Measurements from ENCODE around the gene MRGPRX3.
"Not testable (repeated sequence)": the region's sequence is repeated elsewhere in the genome, so short reads cannot be mapped to it uniquely, and the experiment has no call there.

The MRGPRX3 gene

GRCh38 chr11:18115360-18116127, 16.8 kb upstream of the MRGPRX3 start:
- H3K4me1 ChIP-seq (ENCODE audit: control insufficient read depth, insufficient read depth, low read length) = no peaks in the 10 kb centered on the region
- no peak overlapping the region for H3K4me3 ChIP-seq (ENCODE audit: low read length)
- H3K36me3 ChIP-seq (ENCODE audit: control insufficient read depth, insufficient read depth, low read length) = no peaks in the 10 kb centered on the region
- no peak overlapping the region for H3K9ac ChIP-seq (ENCODE audit: low read length)
- H3K9me3 ChIP-seq (ENCODE audit: control insufficient read depth, low read length) = no peaks in the 10 kb centered on the region
- H3K27me3 ChIP-seq (ENCODE audit: control insufficient read depth, insufficient read depth, low read length) = peaks cover 13% of the 10 kb centered on the region

GRCh38 chr11:18121331-18121828, 11.0 kb upstream of the MRGPRX3 start:
- not testable (repeated sequence) for H3K4me1 ChIP-seq (ENCODE audit: control insufficient read depth, insufficient read depth, low read length); H3K4me3 ChIP-seq (ENCODE audit: low read length); H3K9ac ChIP-seq (ENCODE audit: low read length); H3K9me3 ChIP-seq (ENCODE audit: control insufficient read depth, low read length); H3K27me3 ChIP-seq (ENCODE audit: control insufficient read depth, insufficient read depth, low read length); H3K36me3 ChIP-seq (ENCODE audit: control insufficient read depth, insufficient read depth, low read length)

- H3K27me3 ChIP-seq (ENCODE audit: control insufficient read depth, insufficient read depth, low read length); H3K4me1 ChIP-seq (ENCODE audit: control insufficient read depth, insufficient read depth, low read length); H3K36me3 ChIP-seq (ENCODE audit: control insufficient read depth, insufficient read depth, low read length); H3K9me3 ChIP-seq (ENCODE audit: control insufficient read depth, low read length); H3K9ac ChIP-seq (ENCODE audit: low read length); H3K4me3 ChIP-seq (ENCODE audit: low read length): not testable (repeated sequence)
Measured at GRCh38 chr11:18131115-18131514, 1.3 kb upstream of the MRGPRX3 start.

GRCh38 chr11:18135308-18135707, 2.9 kb downstream of the MRGPRX3 start:
- no peaks in the 10 kb centered on the region for H3K9me3 ChIP-seq (ENCODE audit: control insufficient read depth, low read length)
- H3K9ac ChIP-seq (ENCODE audit: low read length) = no peak overlapping the region
- no peaks in the 10 kb centered on the region for H3K36me3 ChIP-seq (ENCODE audit: control insufficient read depth, insufficient read depth, low read length)
- H3K4me1 ChIP-seq (ENCODE audit: control insufficient read depth, insufficient read depth, low read length) = no peaks in the 10 kb centered on the region
- H3K27me3 ChIP-seq (ENCODE audit: control insufficient read depth, insufficient read depth, low read length) = no peaks in the 10 kb centered on the region
- H3K4me3 ChIP-seq (ENCODE audit: low read length) = no peak overlapping the region

- Histone ChIP-seq H3K9ac (ENCODE audit: low read length) (no peak overlapping the region), H3K4me1 (ENCODE audit: control insufficient read depth, insufficient read depth, low read length) (no peaks in the 10 kb centered on the region), H3K4me3 (ENCODE audit: low read length) (no peak overlapping the region), H3K36me3 (ENCODE audit: control insufficient read depth, insufficient read depth, low read length) (no peaks in the 10 kb centered on the region), H3K9me3 (ENCODE audit: control insufficient read depth, low read length) (no peaks in the 10 kb centered on the region), H3K27me3 (ENCODE audit: control insufficient read depth, insufficient read depth, low read length) (no peaks in the 10 kb centered on the region)
Measured at GRCh38 chr11:18137186-18137800, 4.9 kb downstream of the MRGPRX3 start.

GRCh38 chr11:18140145-18140544, 7.8 kb downstream of the MRGPRX3 start:
- no peaks in the 10 kb centered on the region for H3K4me1 ChIP-seq (ENCODE audit: control insufficient read depth, insufficient read depth, low read length)
- H3K9me3 ChIP-seq (ENCODE audit: control insufficient read depth, low read length) = no peaks in the 10 kb centered on the region
- no peak overlapping the region for H3K9ac ChIP-seq (ENCODE audit: low read length)
- no peaks in the 10 kb centered on the region for H3K36me3 ChIP-seq (ENCODE audit: control insufficient read depth, insufficient read depth, low read length)
- no peak overlapping the region for H3K4me3 ChIP-seq (ENCODE audit: low read length)
- H3K27me3 ChIP-seq (ENCODE audit: control insufficient read depth, insufficient read depth, low read length) = no peaks in the 10 kb centered on the region

GRCh38 chr11:18144243-18144642, 11.9 kb downstream of the MRGPRX3 start:
- H3K4me1 ChIP-seq (ENCODE audit: control insufficient read depth, insufficient read depth, low read length) = no peaks in the 10 kb centered on the region
- no peak overlapping the region for H3K9ac ChIP-seq (ENCODE audit: low read length)
- no peak overlapping the region for H3K4me3 ChIP-seq (ENCODE audit: low read length)
- H3K9me3 ChIP-seq (ENCODE audit: control insufficient read depth, low read length) = no peaks in the 10 kb centered on the region
- H3K27me3 ChIP-seq (ENCODE audit: control insufficient read depth, insufficient read depth, low read length) = no peaks in the 10 kb centered on the region
- no peaks in the 10 kb centered on the region for H3K36me3 ChIP-seq (ENCODE audit: control insufficient read depth, insufficient read depth, low read length)

GRCh38 chr11:18145025-18145424, 12.7 kb downstream of the MRGPRX3 start:
- Histone ChIP-seq H3K36me3 (ENCODE audit: control insufficient read depth, insufficient read depth, low read length) (no peaks in the 10 kb centered on the region), H3K4me1 (ENCODE audit: control insufficient read depth, insufficient read depth, low read length) (no peaks in the 10 kb centered on the region), H3K27me3 (ENCODE audit: control insufficient read depth, insufficient read depth, low read length) (no peaks in the 10 kb centered on the region), H3K9ac (ENCODE audit: low read length) (no peak overlapping the region), H3K9me3 (ENCODE audit: control insufficient read depth, low read length) (no peaks in the 10 kb centered on the region), H3K4me3 (ENCODE audit: low read length) (no peak overlapping the region)

- Histone ChIP-seq H3K4me1 (ENCODE audit: control insufficient read depth, insufficient read depth, low read length) (no peaks in the 10 kb centered on the region), H3K9me3 (ENCODE audit: control insufficient read depth, low read length) (no peaks in the 10 kb centered on the region), H3K9ac (ENCODE audit: low read length) (no peak overlapping the region), H3K27me3 (ENCODE audit: control insufficient read depth, insufficient read depth, low read length) (no peaks in the 10 kb centered on the region), H3K4me3 (ENCODE audit: low read length) (no peak overlapping the region), H3K36me3 (ENCODE audit: control insufficient read depth, insufficient read depth, low read length) (no peaks in the 10 kb centered on the region)
Measured at GRCh38 chr11:18145837-18146236, 13.5 kb downstream of the MRGPRX3 start.

GRCh38 chr11:18151581-18151980, 19.2 kb downstream of the MRGPRX3 start:
- H3K36me3 ChIP-seq (ENCODE audit: control insufficient read depth, insufficient read depth, low read length) = no peaks in the 10 kb centered on the region
- no peaks in the 10 kb centered on the region for H3K4me1 ChIP-seq (ENCODE audit: control insufficient read depth, insufficient read depth, low read length)
- H3K27me3 ChIP-seq (ENCODE audit: control insufficient read depth, insufficient read depth, low read length) = no peaks in the 10 kb centered on the region
- no peaks in the 10 kb centered on the region for H3K9me3 ChIP-seq (ENCODE audit: control insufficient read depth, low read length)
- H3K4me3 ChIP-seq (ENCODE audit: low read length) = no peak overlapping the region
- H3K9ac ChIP-seq (ENCODE audit: low read length) = no peak overlapping the region

- H3K4me1 ChIP-seq (ENCODE audit: control insufficient read depth, insufficient read depth, low read length) = no peaks in the 10 kb centered on the region
- H3K9ac ChIP-seq (ENCODE audit: low read length) = no peak overlapping the region
- H3K4me3 ChIP-seq (ENCODE audit: low read length) = no peak overlapping the region
- no peaks in the 10 kb centered on the region for H3K36me3 ChIP-seq (ENCODE audit: control insufficient read depth, insufficient read depth, low read length)
- no peaks in the 10 kb centered on the region for H3K27me3 ChIP-seq (ENCODE audit: control insufficient read depth, insufficient read depth, low read length)
- no peaks in the 10 kb centered on the region for H3K9me3 ChIP-seq (ENCODE audit: control insufficient read depth, low read length)
Measured at GRCh38 chr11:18168372-18168771, 36.0 kb downstream of the MRGPRX3 start.

GRCh38 chr11:18171377-18172000, 39.1 kb downstream of the MRGPRX3 start:
- Histone ChIP-seq H3K9ac (ENCODE audit: low read length) (no peak overlapping the region), H3K36me3 (ENCODE audit: control insufficient read depth, insufficient read depth, low read length) (no peaks in the 10 kb centered on the region), H3K9me3 (ENCODE audit: control insufficient read depth, low read length) (no peaks in the 10 kb centered on the region), H3K27me3 (ENCODE audit: control insufficient read depth, insufficient read depth, low read length) (no peaks in the 10 kb centered on the region), H3K4me1 (ENCODE audit: control insufficient read depth, insufficient read depth, low read length) (no peaks in the 10 kb centered on the region), H3K4me3 (ENCODE audit: low read length) (no peak overlapping the region)
